ENCODE results near the gene LIMA1.

Gene LIMA1

DNA sequence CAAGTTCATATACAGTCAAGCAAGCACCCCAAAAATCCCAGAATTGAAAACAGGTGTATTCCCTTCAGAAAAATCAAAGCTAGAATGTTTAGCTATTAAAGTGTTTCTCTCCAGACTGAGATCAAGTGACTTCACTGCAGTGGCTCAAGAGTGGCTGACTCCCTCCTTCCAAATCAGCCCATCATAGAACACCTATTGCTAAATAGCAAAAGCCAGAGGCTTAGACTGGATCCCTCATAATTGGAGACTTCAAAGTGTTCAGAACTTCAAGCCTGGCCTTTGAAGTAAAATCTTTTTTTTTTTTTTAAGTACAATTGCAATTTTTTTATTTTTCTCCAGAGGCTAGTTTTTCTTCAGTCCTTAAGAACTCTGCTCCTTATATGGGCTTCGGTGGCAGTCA is 66.1 kb downstream of the LIMA1 start:
- DNase-seq (ENCODE audit: low spot score): no peak

DNA sequence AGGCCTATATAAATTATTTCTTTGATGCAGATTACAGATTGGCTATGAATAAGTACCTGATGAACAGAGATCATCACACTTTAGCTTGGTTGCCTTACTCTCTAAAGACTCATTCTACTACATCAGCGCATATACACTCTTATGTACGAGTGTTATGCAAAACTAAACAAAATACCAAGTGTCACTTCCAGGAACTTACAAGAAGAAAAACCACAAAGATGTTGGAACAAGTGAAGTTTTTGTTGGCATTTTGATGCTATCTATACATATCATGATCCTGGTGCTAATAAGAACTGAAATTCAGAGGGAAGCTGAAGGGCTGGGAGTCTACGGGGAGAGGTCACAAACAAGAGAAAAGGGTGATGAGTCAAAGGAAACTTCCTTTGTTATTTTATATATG is 68.3 kb downstream of the LIMA1 start:
- DNase-seq (ENCODE audit: low spot score): no peak

DNA sequence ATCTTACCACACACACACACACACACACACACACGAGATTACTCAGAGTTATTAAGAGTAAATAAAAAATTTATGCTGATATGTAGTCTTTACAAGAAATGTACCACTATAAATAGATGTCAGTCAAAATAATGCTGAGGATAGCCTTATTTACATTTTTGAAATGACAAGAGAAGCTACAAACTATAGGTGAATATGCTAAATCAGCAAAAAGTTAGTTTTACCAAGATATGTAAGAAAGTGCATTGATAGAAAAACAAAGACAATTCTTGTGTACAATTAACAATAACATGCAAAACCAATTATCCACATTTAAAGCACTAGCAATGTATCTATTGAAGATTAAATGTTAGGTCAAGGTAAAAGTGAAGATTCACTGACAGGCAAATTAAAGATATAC is 69.3 kb downstream of the LIMA1 start:
- DNase-seq (ENCODE audit: low spot score): no peak

DNA sequence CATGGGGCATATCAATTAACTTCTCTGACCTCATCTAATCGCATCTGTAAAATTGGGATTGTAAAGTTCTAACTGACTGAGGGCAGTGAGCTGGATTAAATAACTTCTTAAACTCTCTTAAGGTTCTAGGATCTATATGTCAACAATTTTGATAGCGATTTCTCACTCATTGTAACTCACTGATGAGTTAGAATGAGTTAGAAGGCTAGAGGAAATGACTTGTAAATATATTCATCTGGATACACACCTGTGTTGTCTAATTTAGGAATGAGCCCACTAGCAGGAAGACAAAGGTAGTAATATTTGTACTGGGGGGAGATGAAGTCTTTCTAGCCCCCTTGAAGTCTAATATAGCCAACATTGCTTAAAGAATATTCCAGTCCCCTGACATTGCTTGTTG is 69.9 kb downstream of the LIMA1 start:
- no peak for DNase-seq (ENCODE audit: low spot score)

DNA sequence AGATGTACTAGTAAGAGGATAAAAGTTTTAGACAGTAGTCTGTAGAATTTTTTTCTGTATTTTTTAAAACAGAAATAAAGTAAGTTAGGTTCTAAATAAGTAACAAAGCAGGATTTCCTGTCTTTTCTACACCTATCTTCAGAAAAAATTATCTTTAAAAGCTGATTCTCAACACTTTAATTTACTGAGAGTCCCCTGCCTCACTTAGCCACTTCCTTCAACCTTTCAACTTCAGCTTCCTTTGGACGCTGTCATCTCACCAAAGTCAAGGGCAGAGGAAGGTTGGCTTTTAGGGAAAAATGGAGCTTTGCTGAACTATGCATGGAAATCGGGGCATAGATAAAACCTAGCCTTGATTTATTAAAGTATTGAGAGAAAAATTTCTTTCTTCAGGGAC is 71.3 kb downstream of the LIMA1 start:
- no peak for DNase-seq (ENCODE audit: low spot score)

DNA sequence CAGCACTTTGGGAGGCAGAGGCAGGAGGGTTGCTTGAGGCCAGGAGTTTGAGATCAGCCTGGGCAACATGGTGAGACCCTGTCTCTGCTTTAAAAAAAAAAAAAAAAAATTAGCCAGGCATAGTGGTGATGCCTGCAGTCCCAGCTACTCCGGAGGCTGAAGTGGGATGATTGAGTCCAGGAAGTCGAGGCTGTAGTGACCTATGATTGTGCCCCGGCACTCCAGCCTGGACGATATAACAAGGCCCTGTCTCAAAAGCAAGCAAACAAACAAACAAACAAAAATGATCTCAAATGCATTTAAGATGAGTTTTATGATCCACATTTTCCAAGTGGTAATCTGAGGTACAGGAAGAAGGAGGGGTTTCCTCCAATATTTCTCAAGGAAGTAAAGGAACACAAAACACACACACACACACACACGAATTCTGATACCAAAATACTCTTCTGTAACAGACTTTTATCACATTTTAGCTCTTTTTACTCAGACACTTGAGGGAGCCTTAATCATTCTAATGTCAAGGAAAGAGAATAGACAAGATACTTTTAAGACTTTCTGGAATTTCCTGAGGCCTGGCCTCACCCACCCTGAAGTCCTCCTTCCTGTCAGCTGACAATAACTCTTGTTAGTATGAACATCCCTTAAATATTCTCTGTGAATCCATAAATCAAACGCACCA is 71.8 kb downstream of the LIMA1 start:
- no peak for DNase-seq (ENCODE audit: low spot score)

DNA sequence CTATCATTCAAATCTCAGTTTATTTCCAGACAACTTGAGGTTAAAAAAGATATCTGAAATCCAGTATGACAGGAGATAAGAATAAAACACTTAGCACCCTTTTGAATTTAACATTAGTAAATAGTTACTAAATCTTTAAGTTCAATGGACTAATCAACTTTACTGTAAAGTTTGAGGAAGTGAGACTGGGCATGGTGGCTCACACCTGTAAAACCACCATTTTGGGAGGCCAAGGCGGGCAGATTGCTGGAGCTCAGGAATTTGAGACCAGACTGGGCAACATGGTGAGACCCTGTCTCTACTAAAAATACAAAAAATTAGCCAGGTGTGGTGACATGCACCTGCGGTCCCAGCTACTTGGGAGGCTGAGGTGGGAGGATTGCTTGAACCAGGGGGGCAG is 75.9 kb downstream of the LIMA1 start:
- no peak for DNase-seq (ENCODE audit: low spot score)

DNA sequence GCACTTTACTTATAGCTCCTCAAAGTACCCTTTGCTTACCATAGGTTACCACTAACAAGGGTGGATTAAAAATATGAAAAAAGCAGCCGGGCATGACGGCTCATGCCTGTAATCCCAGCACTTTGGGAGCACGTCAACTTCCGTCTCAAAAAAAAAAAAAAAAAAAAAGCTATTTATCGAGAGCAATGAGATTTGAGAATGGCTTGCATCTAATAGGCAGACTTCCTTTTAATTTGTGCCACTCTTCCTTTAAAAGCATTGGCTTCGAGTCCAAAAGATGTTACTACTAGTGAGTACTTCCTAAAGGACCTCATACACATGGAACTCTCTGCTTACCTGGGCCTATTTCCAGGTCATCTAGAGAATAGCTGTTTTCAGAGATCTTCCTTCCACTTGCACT is 77.7 kb downstream of the LIMA1 start:
- no peak for DNase-seq (ENCODE audit: low spot score)

DNA sequence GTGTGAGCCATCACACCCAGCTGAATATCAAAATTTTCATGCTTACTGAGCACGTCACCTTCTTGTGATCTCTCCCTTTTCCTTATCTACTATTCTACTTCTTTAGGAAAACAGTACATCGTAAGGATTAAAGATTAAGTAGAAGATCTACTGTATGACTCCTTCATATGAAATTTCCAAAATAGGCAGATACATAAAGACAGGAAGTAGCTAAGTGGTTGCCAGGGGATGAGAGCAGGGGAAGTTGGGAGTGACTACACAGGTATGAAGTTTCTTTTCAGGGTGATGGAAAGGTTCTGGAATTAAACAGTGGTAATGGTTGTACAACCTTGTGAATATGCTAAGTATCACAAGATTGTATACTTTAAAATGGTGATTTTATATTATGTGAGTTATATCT is 79.6 kb downstream of the LIMA1 start:
- no peak for DNase-seq (ENCODE audit: low spot score)

DNA sequence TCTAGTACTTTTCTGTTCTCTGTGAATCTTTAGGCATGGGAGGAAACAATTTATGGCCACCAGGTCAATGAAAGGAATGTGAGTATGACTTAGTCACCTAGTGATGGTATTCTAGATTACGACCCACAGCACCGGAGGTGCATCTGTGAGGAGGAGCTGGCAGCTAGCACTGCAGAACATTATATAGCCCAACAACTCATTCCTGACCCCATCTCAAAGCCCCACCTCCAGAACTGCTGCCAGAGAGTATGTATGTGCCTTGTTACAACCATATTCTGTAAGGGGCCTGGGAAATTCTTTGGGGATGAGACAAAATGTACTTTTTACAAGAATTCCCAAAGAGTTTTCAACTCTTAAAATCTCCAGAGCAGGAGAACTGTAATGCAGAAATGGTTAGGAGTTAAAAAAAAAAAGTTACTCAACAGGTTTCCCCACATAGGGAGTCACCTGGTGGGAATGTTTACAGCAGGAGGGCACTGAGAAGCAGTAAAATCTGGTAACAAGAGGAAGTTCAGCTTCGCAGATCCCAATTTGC is 81.3 kb downstream of the LIMA1 start:
- DNase-seq (ENCODE audit: low spot score): no peak

DNA sequence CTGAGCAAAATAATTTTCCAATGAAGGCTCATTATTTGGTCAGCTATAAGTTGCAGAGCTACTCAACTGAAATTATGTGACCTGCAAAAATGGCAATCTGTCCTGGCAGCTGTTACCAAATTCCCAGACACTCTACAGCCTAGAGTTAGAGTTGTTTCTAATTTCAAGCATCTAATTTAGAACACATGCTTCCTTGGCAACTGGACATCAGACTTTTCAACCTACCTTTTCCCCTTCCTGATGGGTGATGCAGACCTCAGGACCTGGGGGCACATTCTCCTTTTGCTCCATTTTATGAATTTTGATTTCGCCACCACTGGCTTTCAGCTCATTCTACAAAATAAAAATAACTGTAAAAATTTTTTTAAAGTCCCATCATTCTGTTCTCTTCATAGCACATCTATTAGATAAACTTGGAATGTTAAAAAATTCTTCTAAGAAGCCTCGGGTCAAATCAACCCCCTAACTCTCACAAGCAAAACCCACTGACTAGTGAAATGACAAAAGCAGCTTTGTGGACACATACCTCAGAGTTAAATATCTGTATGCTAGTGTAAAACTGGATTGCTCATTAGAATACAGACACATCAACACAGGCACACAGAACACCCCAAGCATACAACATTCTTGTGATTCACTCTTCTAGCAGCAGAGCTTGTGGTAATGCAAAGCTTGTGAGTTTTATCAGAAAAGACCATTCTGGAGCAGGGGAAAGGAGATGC is 82.6 kb downstream of the LIMA1 start:
- DNase-seq (ENCODE audit: low spot score): peak; percentile 53

DNA sequence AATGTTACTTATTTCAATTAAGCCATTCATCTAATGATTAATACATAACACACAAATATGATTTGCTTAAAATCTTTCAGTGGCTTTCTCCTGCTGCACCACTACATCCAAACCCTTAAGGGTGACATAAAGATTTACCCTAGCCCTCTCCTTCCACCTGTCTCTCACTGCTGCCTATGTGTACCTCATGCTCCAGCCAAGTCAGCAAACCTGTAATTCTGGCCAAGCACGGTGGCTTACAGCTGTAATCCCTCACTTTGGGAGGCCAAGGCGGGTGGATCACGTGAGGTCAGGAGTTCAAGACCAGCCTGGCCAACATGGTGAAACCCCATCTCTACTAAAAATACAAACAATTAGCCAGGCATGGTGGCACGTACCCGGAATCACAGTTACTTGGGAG is 84.5 kb downstream of the LIMA1 start:
- no peak for DNase-seq (ENCODE audit: low spot score)

DNA sequence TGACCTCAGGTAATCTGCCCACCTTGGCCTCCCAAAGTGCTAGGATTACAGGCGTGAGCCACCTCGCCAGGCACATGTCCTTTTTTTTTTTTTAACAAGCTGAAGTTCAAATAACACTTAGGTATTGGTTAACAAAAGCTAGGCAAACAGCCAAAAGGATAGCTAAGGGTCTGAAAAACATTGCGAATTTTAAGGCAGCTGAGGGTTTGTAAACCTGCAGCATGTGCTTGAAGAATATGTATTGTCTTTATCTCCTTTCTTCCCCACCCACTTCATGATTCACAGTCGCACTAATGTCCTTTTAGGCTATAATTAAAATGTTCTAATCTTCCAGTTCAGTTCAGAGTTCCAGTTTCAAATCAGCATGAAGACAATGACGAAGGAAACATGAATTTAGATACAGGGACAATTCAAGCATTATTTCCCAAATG is 86.0 kb downstream of the LIMA1 start:
- DNase-seq (ENCODE audit: low spot score): no peak

DNA sequence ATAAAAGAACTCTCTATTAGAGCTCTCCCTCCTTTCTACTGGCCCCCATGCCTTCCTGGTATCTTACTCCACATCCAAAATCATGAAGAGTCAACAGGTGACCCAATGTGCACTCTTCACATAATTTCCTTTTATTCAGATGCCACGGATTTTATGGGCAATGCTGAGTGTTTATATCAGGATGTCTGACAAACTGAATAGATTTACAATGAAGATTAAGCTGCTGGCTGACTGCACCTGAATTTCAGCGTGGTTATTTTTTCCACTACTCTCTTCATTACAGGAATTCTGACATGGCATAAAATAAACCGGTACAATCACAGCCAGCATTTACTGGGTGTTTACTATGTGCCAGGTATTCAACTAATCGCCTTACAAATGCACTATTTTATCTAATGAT is 86.8 kb downstream of the LIMA1 start:
- DNase-seq (ENCODE audit: low spot score): no peak

DNA sequence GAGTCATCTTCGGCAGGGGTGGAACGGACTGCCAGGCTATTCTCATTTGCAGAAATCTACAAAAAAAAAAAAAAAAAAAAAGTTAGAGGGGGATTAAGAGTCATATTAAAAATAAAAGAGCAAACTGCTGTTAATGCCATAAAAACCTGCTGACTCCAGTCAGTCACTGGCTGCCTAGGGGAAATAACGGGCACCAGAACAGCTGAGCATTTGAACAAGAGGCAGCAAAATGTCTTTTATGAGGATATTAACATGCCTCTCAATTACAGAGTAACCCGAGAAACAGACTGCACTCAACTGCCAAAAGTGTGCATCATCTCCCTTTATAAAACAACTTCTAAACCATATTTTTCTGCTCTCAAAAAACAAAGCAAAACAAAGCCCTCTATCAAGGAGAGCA is 87.5 kb downstream of the LIMA1 start:
- DNase-seq (ENCODE audit: low spot score): no peak

DNA sequence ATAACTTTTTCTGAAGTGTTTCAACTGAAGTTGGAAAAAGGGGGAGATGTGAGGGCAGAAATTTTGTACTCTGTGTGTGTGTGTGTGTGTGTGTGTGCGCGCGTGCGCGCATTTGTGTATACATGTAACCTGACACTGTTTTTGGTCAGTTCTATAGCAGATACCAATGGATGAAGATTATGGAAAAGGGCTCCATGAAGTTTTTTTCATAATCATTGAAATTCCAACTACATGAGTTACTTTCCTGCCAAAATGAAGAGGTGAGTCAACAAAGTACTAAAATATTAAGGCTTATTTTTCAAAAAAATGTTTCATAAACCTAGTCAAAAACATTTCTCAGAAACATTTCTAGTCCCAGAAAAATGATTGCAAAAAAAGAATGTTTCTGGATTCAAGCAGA is 90.4 kb downstream of the LIMA1 start:
- no peak for DNase-seq (ENCODE audit: low spot score)

DNA sequence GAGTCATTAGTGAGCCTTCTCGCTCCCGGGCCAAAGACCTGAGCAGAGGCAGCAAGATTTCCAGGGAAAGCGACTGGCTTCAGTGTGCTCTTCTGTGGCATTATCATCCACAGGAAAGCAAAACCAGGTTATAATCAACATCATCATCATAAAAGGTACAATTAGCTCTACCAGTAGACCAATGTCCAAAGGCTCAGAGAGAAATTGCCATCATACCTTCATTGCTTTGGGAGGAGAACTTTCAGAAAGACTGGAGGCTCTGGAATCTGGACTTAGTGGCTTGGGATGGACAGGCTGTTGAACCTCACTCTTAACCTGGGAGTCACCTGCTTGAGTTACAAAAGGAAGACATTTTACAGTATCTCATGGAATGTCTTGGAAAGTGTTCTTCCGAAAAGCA is 91.1 kb downstream of the LIMA1 start:
- no peak for DNase-seq (ENCODE audit: low spot score)

DNA sequence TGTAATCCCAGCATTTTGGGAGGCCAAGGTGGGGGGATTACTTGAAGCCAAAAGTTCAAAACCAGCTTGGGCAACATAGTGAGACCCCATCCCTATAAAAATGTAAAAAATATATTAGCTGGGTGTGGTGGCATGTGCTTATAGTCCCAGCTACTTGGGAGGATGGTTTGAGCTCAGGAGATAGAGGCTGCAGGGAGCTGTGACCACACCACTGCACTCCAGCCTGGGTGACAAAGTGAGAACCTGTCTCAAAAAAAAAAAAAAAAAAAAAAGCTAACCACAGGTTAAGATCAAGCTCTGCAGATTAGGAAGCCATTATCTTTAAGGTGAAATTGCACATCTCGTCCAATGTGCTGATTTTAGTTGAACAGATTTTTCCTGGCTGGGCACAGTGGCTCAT is 92.5 kb downstream of the LIMA1 start:
- no peak for DNase-seq (ENCODE audit: low spot score)

DNA sequence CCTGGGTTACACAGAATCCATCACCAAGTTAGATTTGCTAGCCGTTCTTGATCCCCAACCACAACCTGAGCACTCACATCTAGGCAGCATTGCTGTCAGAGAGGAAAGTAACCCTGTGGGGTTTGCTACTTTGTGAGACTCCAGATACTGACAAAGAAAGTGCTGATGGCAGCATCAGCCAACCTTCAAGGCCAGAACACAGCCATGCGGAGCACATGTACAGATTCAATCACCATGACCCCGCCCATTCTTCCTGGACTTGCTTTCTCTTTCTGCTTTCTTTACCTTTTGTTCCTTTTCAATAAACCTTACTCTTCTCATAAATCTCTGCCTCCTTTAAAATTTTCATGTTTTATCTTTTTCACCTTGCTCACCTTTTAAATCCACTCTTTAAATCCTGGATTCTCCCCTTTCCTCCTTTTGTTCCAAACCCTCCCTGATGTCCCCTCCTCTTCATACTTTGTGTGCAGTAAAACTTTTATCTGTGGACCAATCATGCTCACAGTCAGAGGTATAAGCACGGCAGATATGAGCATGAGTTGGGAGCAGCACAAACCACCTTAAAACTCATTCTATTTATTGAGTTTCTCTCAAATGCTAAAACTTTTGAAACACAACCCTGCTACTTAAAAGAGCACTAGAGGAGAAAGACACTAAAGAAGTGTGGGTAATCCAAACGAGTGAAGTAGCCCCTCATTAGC is 94.3 kb downstream of the LIMA1 start:
- no peak for DNase-seq (ENCODE audit: low spot score)

DNA sequence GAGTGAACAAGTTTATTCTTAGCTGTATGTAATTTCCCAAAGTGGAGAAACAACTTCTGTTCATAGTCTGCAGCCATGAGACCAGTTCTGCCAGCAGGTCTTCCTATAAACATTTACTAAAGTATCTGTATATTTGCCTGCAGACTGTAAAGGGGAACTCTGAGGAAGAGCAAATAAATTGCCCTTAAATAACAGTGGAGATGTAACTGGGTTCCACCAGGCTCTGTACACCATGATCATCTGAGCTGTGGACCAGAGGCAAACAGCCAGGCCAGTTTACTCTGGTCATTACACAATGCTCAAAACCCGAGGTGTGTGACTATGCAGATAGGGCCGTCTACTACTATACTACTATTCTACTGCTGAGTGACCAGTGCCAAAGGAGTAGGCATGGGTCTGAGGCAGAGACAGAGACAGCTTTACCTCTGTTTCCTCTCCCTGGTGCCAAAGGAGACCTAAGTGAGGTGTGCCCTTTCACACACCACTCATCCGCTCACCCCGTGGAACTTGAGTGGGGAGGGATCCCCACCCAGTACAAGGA is 95.0 kb downstream of the LIMA1 start:
- DNase-seq (ENCODE audit: low spot score): no peak

DNA sequence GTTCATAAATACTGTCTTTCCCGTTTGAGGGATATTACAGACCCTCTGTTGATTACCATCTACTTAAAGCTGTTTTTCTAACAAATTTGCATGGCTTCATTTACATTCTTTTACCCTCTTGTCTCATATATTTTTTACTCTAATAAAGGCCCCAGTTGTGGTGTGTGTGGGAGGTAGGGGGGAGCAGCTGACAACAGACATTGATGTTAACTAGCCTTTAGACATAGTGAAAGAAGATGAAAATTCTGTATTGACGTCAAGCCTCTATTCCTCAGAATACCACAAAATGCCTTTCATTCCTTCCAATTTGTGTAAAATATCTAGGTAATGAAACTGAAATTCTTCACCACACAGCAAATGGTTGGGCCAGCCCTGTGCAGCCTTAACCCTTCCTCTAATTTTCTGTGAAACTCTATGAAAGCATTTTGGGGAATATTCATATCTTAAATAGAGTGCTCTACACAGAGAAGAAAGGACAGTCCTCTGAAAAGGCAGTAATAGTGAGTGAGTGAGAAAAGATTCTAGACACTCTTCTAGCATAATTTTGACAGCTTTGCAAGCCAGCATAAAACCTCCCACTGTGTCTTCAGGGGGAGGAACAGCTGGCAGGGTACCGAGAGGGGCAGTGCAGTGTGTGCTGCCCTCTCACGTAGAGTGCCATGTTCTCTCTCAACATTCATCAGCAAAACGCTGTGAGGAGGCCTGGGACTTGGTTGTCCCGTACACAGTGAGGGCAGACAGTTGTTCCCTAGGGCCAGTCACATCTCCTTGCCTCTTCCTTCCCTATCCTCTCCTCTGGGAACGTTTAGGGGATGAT is 96.0 kb downstream of the LIMA1 start:
- no peak for DNase-seq (ENCODE audit: low spot score)

DNA sequence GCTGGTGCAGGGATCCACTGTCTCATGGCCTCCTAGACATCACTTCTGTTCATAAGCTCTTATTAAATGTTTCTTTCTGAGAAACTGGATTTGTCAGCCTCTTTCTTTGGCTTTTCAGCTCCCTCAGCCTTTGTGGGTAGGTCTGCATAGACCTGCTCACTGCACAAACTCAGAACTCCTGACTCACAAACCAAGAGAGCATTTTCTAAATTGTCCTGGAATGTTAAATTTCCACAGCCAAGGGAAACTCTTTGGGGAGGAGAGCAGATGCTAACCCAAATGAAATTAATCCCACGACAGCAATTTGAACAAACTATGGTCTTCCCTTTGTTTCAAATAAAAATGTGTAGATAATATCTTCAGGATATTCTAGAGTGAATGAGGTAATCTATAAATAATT is 96.6 kb downstream of the LIMA1 start:
- no peak for DNase-seq (ENCODE audit: low spot score)

Measured in cerebellar cortex (tissue), 1 donor.